ENCODE results near the gene LARGE1.

- TF ChIP-seq POLR2AphosphoS5 (IDR thresholded peaks at IDR 0.05; ENCODE audit: low read depth) (no peak), CTCF (IDR thresholded peaks at IDR 0.05; ENCODE audit: insufficient read depth, low read length) (no peak), REST (IDR thresholded peaks at IDR 0.05; ENCODE audit: insufficient replicate concordance, low read depth) (no peak), SPI1 (IDR thresholded peaks at IDR 0.05; ENCODE audit: borderline replicate concordance, low read depth) (no peak), GABPA (IDR thresholded peaks at IDR 0.05; ENCODE audit: low read depth) (no peak)
These were observed 449.8 kb downstream of the LARGE1 start for GRCh38 chr22:33470456-33470855.
